ENCODE results near the gene SLC4A1AP.

DNA sequence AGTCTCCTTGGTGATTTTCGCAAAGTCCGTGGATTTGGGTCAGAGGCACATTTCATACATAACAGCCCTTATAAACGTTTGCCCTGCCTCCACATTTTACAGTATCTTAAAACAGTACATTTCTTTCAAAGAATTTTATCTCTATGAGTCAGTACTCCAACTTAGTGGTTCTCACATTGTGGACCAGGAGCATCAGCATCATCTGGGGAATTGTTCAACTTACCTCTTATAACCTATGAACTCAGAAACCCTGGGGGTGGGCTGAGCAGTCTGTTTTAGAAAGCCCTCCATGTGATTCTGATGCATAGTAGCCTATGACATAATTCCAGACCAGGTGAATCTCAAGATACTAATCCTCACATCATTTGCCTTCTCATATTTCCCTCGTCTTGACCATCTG is 12.6 kb upstream of the SLC4A1AP start:
- TF ChIP-seq POLR2AphosphoS5 (IDR thresholded peaks at IDR 0.05; ENCODE audit: low read depth): no peak
- TF ChIP-seq, protein P1, sequence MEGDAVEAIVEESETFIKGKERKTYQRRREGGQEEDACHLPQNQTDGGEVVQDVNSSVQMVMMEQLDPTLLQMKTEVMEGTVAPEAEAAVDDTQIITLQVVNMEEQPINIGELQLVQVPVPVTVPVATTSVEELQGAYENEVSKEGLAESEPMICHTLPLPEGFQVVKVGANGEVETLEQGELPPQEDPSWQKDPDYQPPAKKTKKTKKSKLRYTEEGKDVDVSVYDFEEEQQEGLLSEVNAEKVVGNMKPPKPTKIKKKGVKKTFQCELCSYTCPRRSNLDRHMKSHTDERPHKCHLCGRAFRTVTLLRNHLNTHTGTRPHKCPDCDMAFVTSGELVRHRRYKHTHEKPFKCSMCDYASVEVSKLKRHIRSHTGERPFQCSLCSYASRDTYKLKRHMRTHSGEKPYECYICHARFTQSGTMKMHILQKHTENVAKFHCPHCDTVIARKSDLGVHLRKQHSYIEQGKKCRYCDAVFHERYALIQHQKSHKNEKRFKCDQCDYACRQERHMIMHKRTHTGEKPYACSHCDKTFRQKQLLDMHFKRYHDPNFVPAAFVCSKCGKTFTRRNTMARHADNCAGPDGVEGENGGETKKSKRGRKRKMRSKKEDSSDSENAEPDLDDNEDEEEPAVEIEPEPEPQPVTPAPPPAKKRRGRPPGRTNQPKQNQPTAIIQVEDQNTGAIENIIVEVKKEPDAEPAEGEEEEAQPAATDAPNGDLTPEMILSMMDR (IDR thresholded peaks at IDR 0.05; ENCODE audit: insufficient read depth, low read length): no peak
- TF ChIP-seq, protein P2, sequence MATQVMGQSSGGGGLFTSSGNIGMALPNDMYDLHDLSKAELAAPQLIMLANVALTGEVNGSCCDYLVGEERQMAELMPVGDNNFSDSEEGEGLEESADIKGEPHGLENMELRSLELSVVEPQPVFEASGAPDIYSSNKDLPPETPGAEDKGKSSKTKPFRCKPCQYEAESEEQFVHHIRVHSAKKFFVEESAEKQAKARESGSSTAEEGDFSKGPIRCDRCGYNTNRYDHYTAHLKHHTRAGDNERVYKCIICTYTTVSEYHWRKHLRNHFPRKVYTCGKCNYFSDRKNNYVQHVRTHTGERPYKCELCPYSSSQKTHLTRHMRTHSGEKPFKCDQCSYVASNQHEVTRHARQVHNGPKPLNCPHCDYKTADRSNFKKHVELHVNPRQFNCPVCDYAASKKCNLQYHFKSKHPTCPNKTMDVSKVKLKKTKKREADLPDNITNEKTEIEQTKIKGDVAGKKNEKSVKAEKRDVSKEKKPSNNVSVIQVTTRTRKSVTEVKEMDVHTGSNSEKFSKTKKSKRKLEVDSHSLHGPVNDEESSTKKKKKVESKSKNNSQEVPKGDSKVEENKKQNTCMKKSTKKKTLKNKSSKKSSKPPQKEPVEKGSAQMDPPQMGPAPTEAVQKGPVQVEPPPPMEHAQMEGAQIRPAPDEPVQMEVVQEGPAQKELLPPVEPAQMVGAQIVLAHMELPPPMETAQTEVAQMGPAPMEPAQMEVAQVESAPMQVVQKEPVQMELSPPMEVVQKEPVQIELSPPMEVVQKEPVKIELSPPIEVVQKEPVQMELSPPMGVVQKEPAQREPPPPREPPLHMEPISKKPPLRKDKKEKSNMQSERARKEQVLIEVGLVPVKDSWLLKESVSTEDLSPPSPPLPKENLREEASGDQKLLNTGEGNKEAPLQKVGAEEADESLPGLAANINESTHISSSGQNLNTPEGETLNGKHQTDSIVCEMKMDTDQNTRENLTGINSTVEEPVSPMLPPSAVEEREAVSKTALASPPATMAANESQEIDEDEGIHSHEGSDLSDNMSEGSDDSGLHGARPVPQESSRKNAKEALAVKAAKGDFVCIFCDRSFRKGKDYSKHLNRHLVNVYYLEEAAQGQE (IDR thresholded peaks at IDR 0.05; ENCODE audit: insufficient replicate concordance, low read depth): no peak
